ENCODE results near the gene CATSPERE.
"Not testable (repeated sequence)": the region's sequence is repeated elsewhere in the genome, so short reads cannot be mapped to it uniquely, and the experiment has no call there.

Gene CATSPERE

DNA sequence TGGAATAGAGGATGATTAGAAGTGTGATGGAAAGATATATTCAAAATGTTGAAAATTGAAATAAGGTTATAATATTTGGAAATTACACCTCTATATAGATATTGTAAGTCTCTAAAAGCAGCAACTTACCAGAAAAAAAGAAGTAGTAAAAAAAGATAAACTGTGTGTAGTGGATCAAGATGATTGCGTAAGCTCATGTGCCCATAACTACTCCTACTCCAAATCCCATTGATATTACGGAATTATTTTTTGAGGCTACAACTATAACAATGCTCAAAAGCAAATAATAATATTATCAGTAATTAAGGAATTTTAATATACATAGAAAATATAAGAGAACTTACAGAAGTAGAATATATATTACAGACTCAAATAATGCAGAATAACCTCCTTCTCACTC, 33.6 kb downstream of the CATSPERE start:
- TF ChIP-seq CTCF (conservative IDR thresholded peaks at IDR 0.05; ENCODE audit: low read depth, low read length) = no peak
- no peak for DNase-seq (ENCODE audit: low read depth)
- no peak overlapping the region for H3K4me3 ChIP-seq (ENCODE audit: low read depth, low read length)

DNA sequence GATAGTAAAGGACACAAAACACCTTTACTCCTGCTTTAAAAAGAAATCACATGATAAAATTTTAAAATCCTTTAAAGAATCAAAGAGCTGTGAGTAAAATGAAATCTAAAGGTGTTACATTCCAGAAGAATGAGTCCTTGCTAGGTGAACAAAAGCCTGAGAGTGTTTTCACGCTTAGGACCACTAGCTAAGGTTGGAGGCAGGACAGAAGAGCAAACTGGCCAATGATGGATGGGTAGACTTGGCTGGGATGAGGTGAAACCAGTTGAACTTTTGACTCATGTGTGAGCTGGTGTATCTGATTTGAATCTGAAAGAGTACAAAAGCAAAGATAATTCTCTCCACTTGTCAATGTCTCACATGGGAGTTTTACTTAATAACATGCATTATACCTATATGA, 35.1 kb downstream of the CATSPERE start:
- DNase-seq (ENCODE audit: low read depth) = no peak
- no peak overlapping the region for H3K4me3 ChIP-seq (ENCODE audit: low read depth, low read length)
- no peak for TF ChIP-seq CTCF (conservative IDR thresholded peaks at IDR 0.05; ENCODE audit: low read depth, low read length)

- H3K4me3 ChIP-seq (ENCODE audit: low read depth, low read length) = no peak overlapping the region
- TF ChIP-seq CTCF (conservative IDR thresholded peaks at IDR 0.05; ENCODE audit: low read depth, low read length) = no peak
- DNase-seq (ENCODE audit: low read depth) = peak; percentile 2
These were observed 36.7 kb downstream of the CATSPERE start for GRCh38 chr1:244497805-244498204.

GRCh38 chr1:244499484-244499883, 38.4 kb downstream of the CATSPERE start:
- not testable (repeated sequence) for H3K4me3 ChIP-seq (ENCODE audit: low read depth, low read length); DNase-seq (ENCODE audit: low read depth)

DNA sequence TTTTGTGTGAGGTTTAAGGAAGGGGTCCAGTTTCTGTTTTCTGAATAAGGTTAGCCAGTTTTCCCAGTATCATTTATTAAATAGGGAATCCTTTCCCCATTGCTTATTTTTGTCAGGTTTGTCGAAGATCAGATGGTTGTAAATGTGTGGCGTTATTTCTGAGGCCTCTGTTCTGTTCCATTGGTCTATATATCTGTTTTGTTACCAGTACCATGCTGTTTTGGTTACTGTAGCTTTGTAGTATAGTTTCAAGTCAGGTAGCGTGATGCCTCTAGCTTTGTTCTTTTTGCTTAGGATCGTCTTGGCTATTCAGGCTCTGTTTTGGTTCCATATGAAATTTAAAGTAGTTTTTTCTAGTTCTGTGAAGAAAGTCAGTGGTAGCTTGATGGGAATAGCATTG, 39.4 kb downstream of the CATSPERE start:
- H3K4me3 ChIP-seq (ENCODE audit: low read depth, low read length); DNase-seq (ENCODE audit: low read depth): not testable (repeated sequence)

- peak; percentile 1 for DNase-seq (ENCODE audit: low read depth)
- TF ChIP-seq CTCF (conservative IDR thresholded peaks at IDR 0.05; ENCODE audit: low read depth, low read length) = no peak
- no peak overlapping the region for H3K4me3 ChIP-seq (ENCODE audit: low read depth, low read length)
These were observed 41.6 kb downstream of the CATSPERE start for GRCh38 chr1:244502630-244503029.

DNA sequence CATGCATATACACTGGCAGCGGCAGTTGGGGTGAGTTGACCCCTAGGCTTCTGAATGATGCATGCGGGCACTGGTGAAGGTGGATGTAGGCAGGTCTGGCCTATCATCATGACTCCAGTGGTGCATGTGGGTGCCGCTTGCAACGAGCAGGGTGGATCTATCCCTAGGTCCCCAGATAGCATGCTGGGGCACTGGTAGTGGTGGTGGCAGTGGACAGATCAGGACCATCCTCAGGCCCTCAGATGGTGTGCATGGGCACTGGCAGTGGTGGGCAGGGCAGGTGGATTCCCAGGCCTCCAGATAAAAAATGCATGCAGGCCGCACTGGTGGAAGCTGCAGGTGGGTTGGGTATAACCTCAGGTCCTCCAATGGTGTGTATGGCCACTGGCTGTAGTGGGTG, 52.4 kb downstream of the CATSPERE start:
- no peak overlapping the region for H3K4me3 ChIP-seq (ENCODE audit: low read depth, low read length)
- DNase-seq (ENCODE audit: low read depth) = no peak
- no peak for TF ChIP-seq CTCF (conservative IDR thresholded peaks at IDR 0.05; ENCODE audit: low read depth, low read length)

DNA sequence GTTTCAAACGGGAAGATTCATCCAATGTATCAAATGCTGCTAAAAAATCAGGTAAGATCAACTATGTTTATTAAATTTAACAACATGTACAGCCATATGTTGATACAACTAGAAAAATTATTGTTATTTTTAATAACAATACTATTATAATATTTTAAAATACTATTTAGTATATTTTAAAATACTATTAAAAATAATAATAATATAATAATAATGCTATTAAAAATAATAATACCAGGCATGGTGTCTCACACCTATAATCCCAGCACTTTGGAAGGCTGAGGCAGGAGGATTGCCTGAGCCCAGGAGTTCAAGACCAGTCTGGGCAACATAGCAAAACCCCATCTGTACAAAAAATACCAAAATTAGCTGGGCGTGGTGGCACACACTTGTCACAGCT, 54.6 kb downstream of the CATSPERE start:
- H3K4me3 ChIP-seq (ENCODE audit: low read depth, low read length) = no peak overlapping the region
- DNase-seq (ENCODE audit: low read depth) = no peak
- no peak for TF ChIP-seq CTCF (conservative IDR thresholded peaks at IDR 0.05; ENCODE audit: low read depth, low read length)
